Omental fat pad (tissue), 4 donors: ENCODE data around the gene DGKZ. TPM values are rescaled to one million over a fixed set of nuclear protein-coding genes. Genes with fewer than 3 reads are reported as not detected.

Experiments used
- ATAC-seq: fragments of 150-250 bp; one replicate; pipeline ENCODE4 v1.9.1; 2016; ENCODE audit warnings: mild to moderate bottlenecking, moderate library complexity; ENCODE audit not compliant: low FRiP score
- DNase-seq: peaks from one replicate; pipeline ENCODE4 v3.0.0-alpha.2; 2019; ENCODE audit warnings: low spot score
- CTCF ChIP-seq, 3 donors: fragments of 450-650 bp; IDR thresholded peaks; one replicate each; pipeline ENCODE4 v1.5.1; 2016 to 2017; ENCODE audit warnings: antibody characterized with exemption in 3 of 3, mild to moderate bottlenecking in 3 of 3, moderate library complexity in 2 of 3
- total RNA-seq, 4 donors: library from RNA; depleted of rRNA; stranded (reverse); fragments of >200 nt; gene quantifications; one replicate each; pipeline ENCODE4 v1.1.0, GENCODE V29; 2016

Gene DGKZ
- total RNA-seq, 4 donors from 2014 or later = 29.2 to 79.4 (median 63.3) TPM

- ATAC-seq (no peak), DNase-seq (no peak)
- no peak for TF ChIP-seq CTCF (IDR thresholded peaks at IDR 0.05)
Observed at GRCh38 chr11:46386674-46387073, 39.4 kb downstream of the DGKZ start.

GRCh38 chr11:46387456-46387855 lies 40.2 kb downstream of the DGKZ start:
- no peak for TF ChIP-seq CTCF (IDR thresholded peaks at IDR 0.05)

GRCh38 chr11:46387919-46388618 lies 40.8 kb downstream of the DGKZ start:
- no peak for TF ChIP-seq CTCF (IDR thresholded peaks at IDR 0.05)
- no peak for ATAC-seq
- no peak for DNase-seq

More at GRCh38 chr11:46387456-46387855, 40.2 kb downstream of the DGKZ start:
- no peak for DNase-seq
- no peak for ATAC-seq

GRCh38 chr11:46388619-46389449 lies 41.6 kb downstream of the DGKZ start:
- DNase-seq (no peak), ATAC-seq (no peak)
- TF ChIP-seq CTCF (IDR thresholded peaks at IDR 0.05) = no peak

- peak; percentile 16 for ATAC-seq
- DNase-seq = no peak
- TF ChIP-seq CTCF (IDR thresholded peaks at IDR 0.05) = peak in 1 of 3 donors; percentile 46
Observed at GRCh38 chr11:46389450-46390330, 42.4 kb downstream of the DGKZ start.

- DNase-seq (no peak), ATAC-seq (peak; percentile 1)
- no peak for TF ChIP-seq CTCF (IDR thresholded peaks at IDR 0.05)
Observed at GRCh38 chr11:46390331-46391171, 43.3 kb downstream of the DGKZ start.
